Testis (tissue), 2 donors: ENCODE results near the gene MMP17.
A peak's percentile ranks its signal among the peaks of the same experiment; 100 is the strongest.

ENCODE experiments used
- POLR2A ChIP-seq: fragments of 450-650 bp; IDR thresholded peaks from one replicate; pipeline ENCODE4 v1.6.1; 2017; ENCODE audit warnings: antibody characterized with exemption, mild to moderate bottlenecking, moderate library complexity
- TF ChIP-seq, protein P1 (sequence below), 3 experiments: fragments of 450-650 bp in 2 of 3; fragments of 200-600 bp in 1 of 3; sonication (generic) in 1 of 3; IDR thresholded peaks; one replicate each; pipeline ENCODE4 v1.5.1; 2016 to 2019; ENCODE audit warnings: antibody characterized with exemption in 3 of 3, mild to moderate bottlenecking in 2 of 3, moderate library complexity in 1 of 3

DNA sequence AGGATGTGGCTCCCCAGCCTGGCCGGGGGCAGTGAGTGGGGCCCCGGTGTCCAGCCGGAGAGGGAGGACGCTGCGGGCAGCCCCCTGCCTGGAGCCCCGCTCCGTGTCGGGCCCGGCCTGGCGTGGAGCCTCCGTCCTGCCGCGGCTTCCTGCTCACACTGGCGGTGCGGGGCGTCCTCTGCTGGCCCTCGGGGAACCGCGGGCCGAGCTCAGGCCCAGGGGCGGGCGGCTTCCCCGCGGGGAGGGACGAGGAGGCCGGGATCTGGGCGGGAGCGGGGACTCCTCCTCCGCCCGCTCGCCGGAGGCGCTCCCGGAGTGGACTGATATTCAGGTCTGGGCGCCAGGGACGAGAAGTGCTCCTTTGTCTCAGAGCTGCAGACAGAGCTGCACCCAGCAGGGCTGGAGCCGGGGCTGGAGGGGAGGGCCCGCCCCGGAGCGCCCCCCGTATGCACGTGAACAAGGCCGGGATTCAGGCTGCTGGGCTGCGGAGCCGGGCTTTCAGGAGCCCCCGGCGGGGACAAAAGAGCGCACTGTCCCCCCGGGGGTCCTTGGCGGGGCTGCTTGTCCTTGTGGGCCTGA is 2.2 kb downstream of the MMP17 start:
- TF ChIP-seq, protein P1, sequence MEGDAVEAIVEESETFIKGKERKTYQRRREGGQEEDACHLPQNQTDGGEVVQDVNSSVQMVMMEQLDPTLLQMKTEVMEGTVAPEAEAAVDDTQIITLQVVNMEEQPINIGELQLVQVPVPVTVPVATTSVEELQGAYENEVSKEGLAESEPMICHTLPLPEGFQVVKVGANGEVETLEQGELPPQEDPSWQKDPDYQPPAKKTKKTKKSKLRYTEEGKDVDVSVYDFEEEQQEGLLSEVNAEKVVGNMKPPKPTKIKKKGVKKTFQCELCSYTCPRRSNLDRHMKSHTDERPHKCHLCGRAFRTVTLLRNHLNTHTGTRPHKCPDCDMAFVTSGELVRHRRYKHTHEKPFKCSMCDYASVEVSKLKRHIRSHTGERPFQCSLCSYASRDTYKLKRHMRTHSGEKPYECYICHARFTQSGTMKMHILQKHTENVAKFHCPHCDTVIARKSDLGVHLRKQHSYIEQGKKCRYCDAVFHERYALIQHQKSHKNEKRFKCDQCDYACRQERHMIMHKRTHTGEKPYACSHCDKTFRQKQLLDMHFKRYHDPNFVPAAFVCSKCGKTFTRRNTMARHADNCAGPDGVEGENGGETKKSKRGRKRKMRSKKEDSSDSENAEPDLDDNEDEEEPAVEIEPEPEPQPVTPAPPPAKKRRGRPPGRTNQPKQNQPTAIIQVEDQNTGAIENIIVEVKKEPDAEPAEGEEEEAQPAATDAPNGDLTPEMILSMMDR (IDR thresholded peaks at IDR 0.05), result peak; percentile 36 to 69 (median 49)
- TF ChIP-seq POLR2A, result no peak
